GM21737 (cell line): ENCODE measurements around the gene ZBTB7B.
A peak's percentile ranks its signal among the peaks of the same experiment; 100 is the strongest.
"Not testable (repeated sequence)": the region's sequence is repeated elsewhere in the genome, so short reads cannot be mapped to it uniquely, and the experiment has no call there.

Experiments
- ATAC-seq: cut with Tn5 transposase; IDR thresholded peaks from one replicate; pipeline ENCODE4 v1.9.1; 2021; ENCODE audit warnings: mild to moderate bottlenecking, moderate library complexity; ENCODE audit not compliant: unreplicated experiment

Gene ZBTB7B

GRCh38 chr1:154986736-154987135 lies 15.9 kb upstream of the ZBTB7B start:
- not testable (repeated sequence) for ATAC-seq

- ATAC-seq = no peak
Observed at GRCh38 chr1:154987326-154987725, 15.3 kb upstream of the ZBTB7B start.

- no peak for ATAC-seq
Observed at GRCh38 chr1:154988058-154988954, 14.3 kb upstream of the ZBTB7B start.

- ATAC-seq = no peak
Observed at GRCh38 chr1:154989195-154989860, 13.3 kb upstream of the ZBTB7B start.

GRCh38 chr1:154990276-154990675 lies 12.3 kb upstream of the ZBTB7B start:
- ATAC-seq = no peak

- no peak for ATAC-seq
Observed at GRCh38 chr1:154992721-154993571, 9.7 kb upstream of the ZBTB7B start.

- ATAC-seq = no peak
Observed at GRCh38 chr1:154993572-154994268, 8.9 kb upstream of the ZBTB7B start, which contains the start of gene LENEP. Gene LENEP, plus strand, starts transcription at chr1:154993586. Its CDS starts 22 bp downstream, at chr1:154993608.

GRCh38 chr1:154994269-154994587 lies 8.4 kb upstream of the ZBTB7B start:
- ATAC-seq = no peak

- ATAC-seq = no peak
Observed at GRCh38 chr1:154994591-154994990, 8.0 kb upstream of the ZBTB7B start.

GRCh38 chr1:154995301-154995983 lies 7.2 kb upstream of the ZBTB7B start:
- not testable (repeated sequence) for ATAC-seq

- no peak for ATAC-seq
Observed at GRCh38 chr1:154996966-154997701, 5.5 kb upstream of the ZBTB7B start.

- no peak for ATAC-seq
Observed at GRCh38 chr1:154998201-154998780, 4.3 kb upstream of the ZBTB7B start.

GRCh38 chr1:154998818-154999570 lies 3.6 kb upstream of the ZBTB7B start:
- ATAC-seq = no peak

GRCh38 chr1:154999571-155000410 lies 2.8 kb upstream of the ZBTB7B start:
- no peak for ATAC-seq

- no peak for ATAC-seq
Observed at GRCh38 chr1:155000411-155000725, 2.2 kb upstream of the ZBTB7B start.

- peak; percentile 41 for ATAC-seq
Observed at GRCh38 chr1:155000726-155001424, 1.7 kb upstream of the ZBTB7B start.

GRCh38 chr1:155001425-155001674 lies 1.3 kb upstream of the ZBTB7B start:
- no peak for ATAC-seq
